GM12878 (cell line): ENCODE measurements around the gene MAP3K6. TPM values are rescaled to one million over a fixed set of nuclear protein-coding genes. Genes with fewer than 3 reads are reported as not detected.

Source experiments
- ATAC-seq: fragments of 200-7000 bp; cut with Tn5 transposase; 3 replicates; pipeline ENCODE4 v1.9.1; 2020; ENCODE audit warnings: mild to moderate bottlenecking, moderate library complexity
- BruUV-seq: library from RNA; stranded (reverse); fragments of 400-500 nt; replicated peaks from 2 replicates; lab custom pipeline; 2021; lab: Mats Ljungman, UMichigan
- CTCF ChIA-PET: fragments of 300-600 bp; sonication (Branson Sonifier 250); formaldehyde crosslinking; extraction: SDS; loops from one replicate; lab custom pipeline; 2021; ENCODE audit warnings: inconsistent platforms; lab: Yijun Ruan, JAX
- POLR2A ChIA-PET: fragments of 350-600 bp; formaldehyde crosslinking; extraction: SDS; loops from one replicate; lab custom pipeline; 2021; ENCODE audit warnings: inconsistent platforms; lab: Charles Lee
- RAD21 ChIA-PET: fragments of 300-600 bp; sonication (Branson Sonifier 250); formaldehyde crosslinking; loops from one replicate; lab custom pipeline; 2023; ENCODE audit warnings: antibody characterized with exemption; ENCODE audit not compliant: unreplicated experiment; lab: Charles Lee
- SMC1A ChIA-PET: fragments of 300-600 bp; sonication (Branson Sonifier 250); formaldehyde crosslinking; loops from one replicate; lab custom pipeline; 2023; ENCODE audit not compliant: unreplicated experiment, uncharacterized antibody; lab: Charles Lee
- DNase-seq: peaks from one replicate; pipeline ENCODE4 v3.0.0-alpha.2; 2011; ENCODE audit warnings: low read depth, low spot score
- FAIRE-seq: peaks from 3 replicates; lab custom pipeline; 2011; peaks lifted over from hg19 to GRCh38; lab: Jason Lieb, UNC
- H2AFZ ChIP-seq: 2 replicates; pipeline ENCODE4 v1.6.0; 2011; ENCODE audit warnings: low read depth, low read length, control low read depth; ENCODE audit not compliant: control insufficient read depth
- H3K27ac ChIP-seq: 2 replicates; pipeline ENCODE4 v1.5.1; 2011; ENCODE audit warnings: control low read depth; ENCODE audit not compliant: control insufficient read depth, insufficient read depth
- H3K27me3 ChIP-seq, 2 experiments: replicated peaks in 1 of 2; 2 replicates each; pipeline versions ENCODE4 v1.6.0 to v1.6.1; 2011; ENCODE audit warnings: low read length in 1 of 2; ENCODE audit not compliant: control insufficient read depth in 2 of 2, insufficient read depth in 2 of 2
- H3K36me3 ChIP-seq, 2 experiments: 2 replicates each; pipeline ENCODE4 v1.5.1; 2011; ENCODE audit warnings: low read length in 1 of 2; ENCODE audit not compliant: control insufficient read depth in 2 of 2, insufficient read depth in 2 of 2
- H3K4me1 ChIP-seq: 2 replicates; pipeline ENCODE4 v1.6.1; 2011; ENCODE audit warnings: mild to moderate bottlenecking, low read length, moderate library complexity, mixed read lengths; ENCODE audit not compliant: control insufficient read depth, insufficient read depth
- H3K4me2 ChIP-seq: 2 replicates; pipeline ENCODE4 v1.6.0; 2011; ENCODE audit warnings: control low read depth; ENCODE audit not compliant: control insufficient read depth, insufficient read depth
- H3K4me3 ChIP-seq: fragments of 200-600 bp; sonication (generic); 2 replicates; pipeline ENCODE4 v1.5.1; 2016
- H3K79me2 ChIP-seq: 2 replicates; pipeline ENCODE4 v1.6.0; 2011; ENCODE audit warnings: low read length; ENCODE audit not compliant: control insufficient read depth, insufficient read depth
- H3K9ac ChIP-seq: 2 replicates; pipeline ENCODE4 v1.8.0; 2011; ENCODE audit warnings: low read length, control low read depth, mixed read lengths; ENCODE audit not compliant: control insufficient read depth, insufficient read depth
- H3K9me3 ChIP-seq: replicated peaks from 3 replicates; pipeline ENCODE4 v1.5.1; 2011; ENCODE audit warnings: mild to moderate bottlenecking, low read length; ENCODE audit not compliant: control insufficient read depth, insufficient read depth
- H4K20me1 ChIP-seq: 2 replicates; pipeline ENCODE4 v1.6.0; 2011; ENCODE audit not compliant: control insufficient read depth, insufficient read depth
- BCLAF1 ChIP-seq: fragments of 450-650 bp; IDR thresholded peaks from 2 replicates; pipeline ENCODE4 v1.6.1; 2017; ENCODE audit warnings: antibody characterized with exemption, mild to moderate bottlenecking, moderate library complexity
- KDM1A ChIP-seq: fragments of 200-600 bp; sonication (generic); IDR thresholded peaks from 2 replicates; pipeline ENCODE4 v1.6.1; 2016; ENCODE audit warnings: borderline replicate concordance
- POU2F2 ChIP-seq: IDR thresholded peaks from 3 replicates; pipeline ENCODE4 v1.6.1; 2011; ENCODE audit warnings: low read depth, mild to moderate bottlenecking, low read length, borderline replicate concordance
- WGBS: methylation state at CpG from one replicate; pipeline ENCODE4 v1.1.6; 2016; ENCODE audit warnings: low lambda C conversion rate; ENCODE audit not compliant: insufficient replicate concordance, insufficient coverage; ENCODE audit errors: missing lambda C conversion rate; 5-methylcytosine and 5-hydroxymethylcytosine counted together
- in situ Hi-C: fragments of 300-500 bp; cut with MboI; formaldehyde crosslinking; loops from 9 replicates; pipeline ENCODE4 v1.14.3; 2018; ENCODE audit warnings: mixed read lengths
- intact Hi-C: fragments of 100-400 bp; cut with micrococcal nuclease; formaldehyde crosslinking; loops from one replicate; pipeline ENCODE4 v1.14.2; 2022; ENCODE audit not compliant: unreplicated experiment
- polyA plus RNA-seq, 11 experiments: library from polyadenylated mRNA; depleted of rRNA in 4 of 11; unstranded in 6 of 11; stranded (reverse) in 5 of 11; fragments of >200 nt; fragmentation: Nextera tagmentation in 4 of 11; fragmentation: Illumina TruSeq in 1 of 11; extraction: Ambion mirVana in 4 of 11; extraction: Trizol in 1 of 11; gene quantifications; 1 replicate in 1 of 11; 2 replicates in 10 of 11; pipeline versions ENCODE4 v1.2.1 to v1.2.3, GENCODE V29; 2011 to 2016; ENCODE audit warnings: inconsistent platforms in 2 of 11, missing spikeins in 2 of 11, low read depth in 1 of 11
- total RNA-seq, 4 experiments: library from RNA; depleted of rRNA in 3 of 4; stranded (reverse); fragments of >200 nt in 3 of 4; fragmentation: Illumina TruSeq in 1 of 4; extraction: Trizol in 1 of 4; gene quantifications; 2 replicates each; pipeline versions ENCODE4 v1.2.1 to v1.2.3, GENCODE V29; 2013 to 2021

Gene MAP3K6
- total and polyA plus RNA-seq, 10 of the 15 experiments (the other 5 are each of a cell fraction or from before 2014, with no cell fraction given), result 0.15 to 3.4 (median 1.2) TPM; not detected in 1

GRCh38 chr1:27364696-27365371 lies 1.9 kb downstream of the MAP3K6 start:
- H3K4me1 ChIP-seq, result peaks cover 16% of the 10 kb centered on the region
- no peak for FAIRE-seq
- H3K27me3 ChIP-seq, result no peaks in the 10 kb centered on the region
- ChIA-PET POLR2A (interaction anchor here (0.8 to 1.5 kb wide), 5 partner anchors 23 to 74 kb away, joined by 3 to 4 read pairs (median 3); partner anchors contain the start of gene SYTL1), CTCF (interaction anchor here (0.9 to 4.7 kb wide), 18 partner anchors 9 to 242 kb away, joined by 3 to 40 read pairs (median 5); no protein-coding TSS in a partner anchor)
- no peaks in the 10 kb centered on the region for H3K9me3 ChIP-seq
- no peak overlapping the region for H3K27ac ChIP-seq
- 0 out of 3 replicates have a peak, but pooled peaks have one; percentile 15 for TF ChIP-seq POU2F2
- TF ChIP-seq BCLAF1, result 0 out of 2 replicates have a peak, but pooled peaks have one; percentile 5
- no peak for TF ChIP-seq KDM1A
- TF ChIP-seq, all 136 proteins: peak for 2
- ATAC-seq, result peak; percentile 5; the same call in 2 of the 3 replicates
- Histone ChIP-seq H2AFZ (peak overlapping the region; percentile 90), H3K4me3 (no peak overlapping the region), H3K36me3 (no peaks in the 10 kb centered on the region), H4K20me1 (no peaks in the 10 kb centered on the region; the same call in 1 of the 2 replicates), H3K9ac (no peak overlapping the region), H3K79me2 (no peaks in the 10 kb centered on the region), H3K4me2 (peak overlapping the region; percentile 88)
- in situ Hi-C loops, result no loop called here
- ChIA-PET RAD21 (interaction anchor here (1.1 to 2.1 kb wide), 11 partner anchors 7 to 242 kb away, joined by 3 to 16 read pairs (median 6); partner anchors contain the start of genes AHDC1 and CD164L2), SMC1A (interaction anchor here (0.6 to 3.3 kb wide), 9 partner anchors 8 to 265 kb away, joined by 3 to 27 read pairs (median 4); partner anchors contain the start of gene SYTL1)
- intact Hi-C loops, result loop anchor here (5.0 kb wide), 1 partner anchor 43 kb away; the partner anchor contains the start of gene TMEM222
- no TSS peak for BruUV-seq
- 62% methylated on average over 11 of the region's 11 CpGs for WGBS
- DNase-seq, result no peak
